Right kidney (tissue), 9 donors: ENCODE results near the gene BTD.

Experiments used
- DNase-seq: peaks from one replicate; pipeline ENCODE4 v3.0.0-alpha.2; 2016
- long read RNA-seq, 8 donors: transcript quantifications; one replicate each; lab custom pipeline, GENCODE V29; 2026

BTD gene
- long read RNA-seq, donor 1, full-length matches to known transcripts, result 4 of 4 reads
- long read RNA-seq, donor 1, partial matches to known transcripts, result 0 of 4 reads
- long read RNA-seq, donor 1, other reads (novel, unspliced or antisense), result 0 of 4 reads
- long read RNA-seq, donor 2, full-length matches to known transcripts, result 13 of 19 reads
- long read RNA-seq, donor 2, partial matches to known transcripts, result 6 of 19 reads
- long read RNA-seq, donor 2, other reads (novel, unspliced or antisense), result 0 of 19 reads
- long read RNA-seq, donor 3, full-length matches to known transcripts, result 5 of 14 reads
- long read RNA-seq, donor 3, partial matches to known transcripts, result 9 of 14 reads
- long read RNA-seq, donor 3, other reads (novel, unspliced or antisense), result 0 of 14 reads
- long read RNA-seq, donor 4, full-length matches to known transcripts, result 7 of 7 reads
- long read RNA-seq, donor 4, partial matches to known transcripts, result 0 of 7 reads
- long read RNA-seq, donor 4, other reads (novel, unspliced or antisense), result 0 of 7 reads
- long read RNA-seq, donor 5, full-length matches to known transcripts, result 8 of 33 reads
- long read RNA-seq, donor 5, partial matches to known transcripts, result 18 of 33 reads
- long read RNA-seq, donor 5, other reads (novel, unspliced or antisense), result 7 of 33 reads
- long read RNA-seq, donor 6, full-length matches to known transcripts, result 11 of 31 reads
- long read RNA-seq, donor 6, partial matches to known transcripts, result 11 of 31 reads
- long read RNA-seq, donor 6, other reads (novel, unspliced or antisense), result 9 of 31 reads
- long read RNA-seq, donor 7, full-length matches to known transcripts, result 6 of 6 reads
- long read RNA-seq, donor 7, partial matches to known transcripts, result 0 of 6 reads
- long read RNA-seq, donor 7, other reads (novel, unspliced or antisense), result 0 of 6 reads
- long read RNA-seq, donor 8, full-length matches to known transcripts, result 11 of 11 reads
- long read RNA-seq, donor 8, partial matches to known transcripts, result 0 of 11 reads
- long read RNA-seq, donor 8, other reads (novel, unspliced or antisense), result 0 of 11 reads

- DNase-seq, result peak; percentile 96
Observed at GRCh38 chr3:15601399-15602145, at the start of gene BTD, which contains the start of gene HACL1. TSS of gene BTD (plus strand) at chr3:15601745. CDS start at chr3:15635440, 33,695 bp downstream. TSS of gene HACL1 (minus strand) at chr3:15601569. CDS start at chr3:15601463, 106 bp downstream.

- DNase-seq, result no peak
Observed at GRCh38 chr3:15551902-15552301, 49.6 kb upstream of the BTD start.

GRCh38 chr3:15553749-15554148 lies 47.8 kb upstream of the BTD start:
- no peak for DNase-seq

GRCh38 chr3:15556512-15556911 lies 45.0 kb upstream of the BTD start:
- DNase-seq, result no peak

GRCh38 chr3:15557511-15557946 lies 44.0 kb upstream of the BTD start:
- DNase-seq, result peak; percentile 26

- DNase-seq, result no peak
Observed at GRCh38 chr3:15558581-15558980, 43.0 kb upstream of the BTD start.

GRCh38 chr3:15562560-15562959 lies 39.0 kb upstream of the BTD start:
- DNase-seq, result no peak

GRCh38 chr3:15563190-15563589 lies 38.4 kb upstream of the BTD start:
- no peak for DNase-seq

- no peak for DNase-seq
Observed at GRCh38 chr3:15572138-15572537, 29.4 kb upstream of the BTD start.

- no peak for DNase-seq
Observed at GRCh38 chr3:15575446-15575845, 26.1 kb upstream of the BTD start.

- no peak for DNase-seq
Observed at GRCh38 chr3:15576475-15576874, 25.1 kb upstream of the BTD start.

GRCh38 chr3:15578289-15578867 lies 23.2 kb upstream of the BTD start:
- no peak for DNase-seq

- DNase-seq, result no peak
Observed at GRCh38 chr3:15579051-15579450, 22.5 kb upstream of the BTD start.

- DNase-seq, result no peak
Observed at GRCh38 chr3:15581471-15582394, 19.8 kb upstream of the BTD start.

GRCh38 chr3:15585111-15585845 lies 16.3 kb upstream of the BTD start:
- no peak for DNase-seq

- no peak for DNase-seq
Observed at GRCh38 chr3:15591242-15591641, 10.3 kb upstream of the BTD start.

GRCh38 chr3:15591928-15592327 lies 9.6 kb upstream of the BTD start:
- DNase-seq, result no peak

- no peak for DNase-seq
Observed at GRCh38 chr3:15592968-15593367, 8.6 kb upstream of the BTD start.

- no peak for DNase-seq
Observed at GRCh38 chr3:15595955-15596354, 5.6 kb upstream of the BTD start.

GRCh38 chr3:15601046-15601398 lies 523 bp upstream of the BTD start:
- DNase-seq, result peak; percentile 79
